G401 (cell line): ENCODE results near the gene OR4A47. TPM values are rescaled to one million over a fixed set of nuclear protein-coding genes. Genes with fewer than 3 reads are reported as not detected.
"Not testable (repeated sequence)": the region's sequence is repeated elsewhere in the genome, so short reads cannot be mapped to it uniquely, and the experiment has no call there.

ENCODE experiments used
- DNase-seq: peaks from one replicate; pipeline ENCODE4 v3.0.0-alpha.2; 2015; ENCODE audit warnings: low spot score
- in situ Hi-C: cut with HindIII; loops from 2 replicates; pipeline ENCODE4 v1.10.0; 2016; ENCODE audit warnings: low sequenced_read_pairs, mixed read lengths
- total RNA-seq: library from RNA; depleted of rRNA; stranded (reverse); fragments of >200 nt; shearing (Covaris generic); gene quantifications from 2 replicates; pipeline ENCODE4 v1.2.3, GENCODE V29; 2014; rRNA removed

The OR4A47 gene
- not detected in 2 replicates for total RNA-seq

- DNase-seq, in situ Hi-C loops: not testable (repeated sequence)
Measured at GRCh38 chr11:48488493-48488892, at the start of gene OR4A47. Gene OR4A47 (plus strand): TSS chr11:48488793. CDS start chr11:48488793, 0 bp downstream.

- in situ Hi-C loops, DNase-seq: not testable (repeated sequence)
Measured at GRCh38 chr11:48455909-48456308, 32.7 kb upstream of the OR4A47 start.

- DNase-seq, in situ Hi-C loops: not testable (repeated sequence)
Measured at GRCh38 chr11:48473966-48474365, 14.6 kb upstream of the OR4A47 start.

GRCh38 chr11:48474703-48475102, 13.9 kb upstream of the OR4A47 start:
- in situ Hi-C loops, DNase-seq: not testable (repeated sequence)

GRCh38 chr11:48506169-48506568, 17.6 kb downstream of the OR4A47 start:
- in situ Hi-C loops, DNase-seq: not testable (repeated sequence)

GRCh38 chr11:48538991-48539390, 50.4 kb downstream of the OR4A47 start:
- DNase-seq: no peak
- in situ Hi-C loops: no loop called here

Other genes starting within 250 kb of the OR4A47 start
- gene OR4X2, start 243.7 kb upstream of the OR4A47 start, total RNA-seq: not detected in 2 replicates
- gene OR4X1, start 224.9 kb upstream of the OR4A47 start, total RNA-seq: not detected in 2 replicates
- not detected in 2 replicates for gene OR4S1, start 182.6 kb upstream of the OR4A47 start, total RNA-seq
- not detected in 2 replicates for gene OR4C3, start 163.9 kb upstream of the OR4A47 start, total RNA-seq
- not detected in 2 replicates for gene OR4C5, start 122.3 kb upstream of the OR4A47 start, total RNA-seq